Activated CD4-positive, alpha-beta T cell treated with anti-CD3 and anti-CD28 coated beads, Interleukin-2, amount 50 U/mL, for 24 hours (primary cell): ENCODE data around the gene B3GALNT2.
"Not testable (repeated sequence)": the region's sequence is repeated elsewhere in the genome, so short reads cannot be mapped to it uniquely, and the experiment has no call there.

ENCODE experiments used
- DNase-seq, 2 donors: peaks; one replicate each; pipeline ENCODE4 v3.0.0-alpha.2; 2020; ENCODE audit warnings: low read depth in 1 of 2, low spot score in 1 of 2

The B3GALNT2 gene

GRCh38 chr1:235504122-235504493 lies at the start of gene B3GALNT2:
B3GALNT2 (minus strand) TSS chr1:235504452; CDS start chr1:235504252, 200 bp downstream.
- no peak for DNase-seq

DNA sequence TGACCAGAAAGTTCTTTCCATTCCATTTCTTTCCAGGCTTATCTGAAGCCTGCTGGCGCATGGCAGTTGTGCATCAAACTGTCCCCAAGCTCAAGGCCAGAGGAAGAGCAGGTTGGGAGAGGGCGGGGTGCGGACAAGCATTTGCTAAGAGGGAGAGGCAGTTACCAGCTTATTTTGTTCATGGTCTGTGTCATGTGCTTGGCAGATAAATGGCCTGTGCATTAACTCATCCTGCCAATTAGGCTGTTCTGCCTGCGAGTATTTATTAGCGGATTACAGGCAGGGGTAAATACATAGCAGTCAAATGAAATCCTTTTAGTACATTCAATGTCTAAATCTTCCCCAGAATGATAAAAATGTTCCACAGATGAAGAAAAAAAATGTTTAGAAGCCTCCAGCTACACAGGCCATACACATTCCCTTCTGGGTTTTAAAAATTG lies 48.9 kb upstream of the B3GALNT2 start:
- DNase-seq = no peak

- no peak for DNase-seq
Observed at GRCh38 chr1:235552146-235552716, 48.0 kb upstream of the B3GALNT2 start.

GRCh38 chr1:235549351-235550139 lies 45.3 kb upstream of the B3GALNT2 start:
- DNase-seq = no peak

DNA sequence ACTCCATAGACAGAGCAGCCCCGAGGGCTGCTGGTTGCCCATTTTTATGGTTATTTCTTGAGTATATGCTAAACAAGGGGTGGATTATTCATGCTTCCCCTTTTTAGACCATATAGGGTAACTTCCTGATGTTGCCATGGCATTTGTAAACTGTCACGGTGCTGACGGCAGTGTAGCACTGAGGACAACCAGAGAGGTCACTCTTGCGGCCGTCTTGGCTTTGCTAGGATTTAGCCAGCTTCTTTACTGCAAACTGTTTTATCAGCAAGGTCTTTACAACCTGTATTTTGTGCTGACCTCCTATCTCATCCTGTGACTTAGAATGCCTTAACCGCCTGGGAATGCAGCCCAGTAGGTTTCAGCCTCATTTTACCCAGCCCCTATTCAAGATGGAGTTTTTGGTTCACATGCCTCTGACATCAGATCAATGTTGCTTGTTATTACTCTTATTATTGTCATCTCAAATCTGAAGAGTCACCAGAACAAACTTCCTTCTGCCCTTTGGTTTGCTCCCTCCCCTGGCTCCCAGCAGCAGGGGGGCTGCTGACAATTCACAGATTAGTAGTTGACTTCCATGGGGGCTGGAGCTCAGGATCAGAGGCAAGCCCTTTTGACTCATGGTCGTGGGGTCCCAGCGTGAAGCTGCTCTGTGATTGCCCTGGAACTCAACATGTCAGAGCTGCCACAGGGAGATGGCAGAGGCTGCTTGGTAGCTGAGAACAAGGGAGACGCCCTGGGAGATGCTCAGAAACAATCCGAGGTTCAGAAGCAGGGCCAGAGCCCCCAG lies 42.3 kb upstream of the B3GALNT2 start:
- DNase-seq = not testable (repeated sequence)

DNA sequence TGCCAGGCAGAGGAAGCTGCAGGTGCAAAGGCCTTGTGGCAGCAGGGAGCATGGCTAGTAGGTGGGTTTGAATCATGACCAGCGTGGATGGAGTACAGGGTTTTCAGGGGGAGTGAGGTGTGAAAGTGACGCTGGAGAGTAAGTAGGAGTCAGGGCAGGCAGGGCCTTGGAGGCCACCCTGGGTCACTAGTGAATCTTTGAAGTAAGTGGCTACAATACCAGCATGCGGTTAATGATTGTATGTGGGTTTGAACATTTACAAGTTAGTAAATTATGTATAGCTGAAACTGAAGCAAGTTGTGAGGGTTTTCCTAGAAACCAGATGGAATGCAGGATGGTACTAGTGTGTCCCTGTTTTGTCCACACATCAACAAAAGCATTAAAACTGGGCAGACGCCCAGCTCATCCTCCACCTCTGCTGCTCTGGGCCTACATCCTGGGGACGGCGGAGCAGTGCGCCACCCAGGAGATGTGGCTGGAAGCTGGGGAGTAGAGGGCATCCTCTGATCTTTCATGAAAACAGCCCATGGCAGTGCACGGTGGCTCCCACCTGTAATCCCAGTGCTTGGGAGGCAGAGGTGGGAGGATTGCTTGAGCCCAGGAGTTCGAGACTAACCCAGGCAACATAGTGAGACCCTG lies 41.2 kb upstream of the B3GALNT2 start:
- DNase-seq = no peak

GRCh38 chr1:235542845-235543244 lies 38.6 kb upstream of the B3GALNT2 start:
- DNase-seq = not testable (repeated sequence)

DNA sequence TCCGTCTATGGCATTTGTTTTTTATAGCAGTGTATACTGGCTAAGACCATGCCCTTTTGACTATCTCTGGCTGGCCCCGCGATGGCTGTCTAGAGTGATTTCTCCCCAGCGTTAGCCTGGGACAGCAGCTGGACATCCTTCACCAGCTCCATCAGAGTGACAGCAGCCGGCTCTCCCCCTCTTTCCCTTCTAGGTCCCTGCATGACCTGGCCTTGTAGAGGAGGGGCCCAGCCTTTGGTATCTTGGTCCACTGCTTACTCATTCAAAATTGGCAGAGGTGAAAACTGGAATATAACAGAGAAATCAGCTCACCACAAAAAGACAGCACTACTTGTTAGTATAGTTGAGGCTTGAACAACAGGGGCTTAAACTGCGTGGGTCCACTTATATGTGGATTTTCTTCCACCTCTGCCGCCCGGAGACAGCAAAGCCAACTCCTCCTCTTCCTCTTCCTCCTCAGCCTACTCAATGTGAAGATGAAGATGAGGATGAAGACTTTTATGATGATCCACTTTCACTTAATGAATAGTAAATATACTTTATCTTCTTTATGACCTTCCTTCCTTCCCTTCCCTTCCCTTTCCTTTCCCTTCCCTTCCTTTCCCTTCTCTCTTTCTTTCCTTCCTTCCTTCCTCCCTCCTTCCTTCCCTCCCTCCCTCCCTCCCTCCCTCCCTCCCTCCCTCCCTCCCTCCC lies 29.4 kb upstream of the B3GALNT2 start:
- DNase-seq = no peak

DNA sequence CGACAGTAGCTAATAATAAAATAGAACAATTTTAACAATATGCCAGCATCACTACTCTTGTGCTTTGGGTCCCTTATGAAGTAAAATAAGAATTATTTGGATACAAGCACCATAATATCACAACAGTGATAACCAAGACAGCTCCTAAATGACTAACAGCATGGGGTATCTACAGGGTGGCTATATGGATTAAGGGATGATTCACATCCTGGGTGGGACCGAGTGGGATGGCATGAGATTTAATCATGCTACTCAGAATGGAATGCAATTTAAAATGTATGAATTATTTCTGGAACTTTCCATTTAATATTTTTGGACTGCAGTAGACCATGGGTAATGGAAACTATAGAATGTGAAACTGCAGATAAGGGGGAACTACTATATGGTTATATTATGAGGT lies 28.1 kb upstream of the B3GALNT2 start:
- no peak for DNase-seq

DNA sequence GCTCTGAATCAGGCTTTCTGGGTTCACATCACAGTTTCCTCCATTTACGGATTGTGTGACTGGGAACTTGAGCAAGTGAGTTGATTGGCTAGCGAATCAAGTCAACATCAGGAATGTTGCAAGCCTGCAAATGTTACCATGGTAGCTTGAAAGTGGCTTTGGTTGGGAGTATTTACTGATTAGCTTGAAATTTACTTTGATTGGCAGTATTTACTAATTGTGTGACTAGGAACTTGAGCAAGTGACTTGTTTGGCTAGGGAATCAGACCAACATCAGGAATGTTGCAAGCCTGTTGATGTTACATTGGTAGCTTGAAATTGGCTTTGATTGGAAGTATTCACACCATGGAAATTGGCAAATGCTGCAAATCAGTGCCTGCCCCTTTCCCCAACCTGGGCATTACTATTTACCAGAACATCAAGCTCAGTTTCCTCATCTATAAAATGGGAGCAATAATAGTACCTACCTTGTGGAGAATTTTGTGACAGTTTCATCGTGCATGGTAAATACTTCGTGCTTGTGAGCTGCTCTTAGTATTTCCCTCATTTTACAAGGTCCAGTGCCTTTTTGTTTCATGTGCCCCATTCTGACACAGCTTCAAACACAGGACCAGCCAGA lies 23.1 kb upstream of the B3GALNT2 start:
- DNase-seq = no peak

- DNase-seq = no peak
Observed at GRCh38 chr1:235525314-235525713, 21.1 kb upstream of the B3GALNT2 start.

DNA sequence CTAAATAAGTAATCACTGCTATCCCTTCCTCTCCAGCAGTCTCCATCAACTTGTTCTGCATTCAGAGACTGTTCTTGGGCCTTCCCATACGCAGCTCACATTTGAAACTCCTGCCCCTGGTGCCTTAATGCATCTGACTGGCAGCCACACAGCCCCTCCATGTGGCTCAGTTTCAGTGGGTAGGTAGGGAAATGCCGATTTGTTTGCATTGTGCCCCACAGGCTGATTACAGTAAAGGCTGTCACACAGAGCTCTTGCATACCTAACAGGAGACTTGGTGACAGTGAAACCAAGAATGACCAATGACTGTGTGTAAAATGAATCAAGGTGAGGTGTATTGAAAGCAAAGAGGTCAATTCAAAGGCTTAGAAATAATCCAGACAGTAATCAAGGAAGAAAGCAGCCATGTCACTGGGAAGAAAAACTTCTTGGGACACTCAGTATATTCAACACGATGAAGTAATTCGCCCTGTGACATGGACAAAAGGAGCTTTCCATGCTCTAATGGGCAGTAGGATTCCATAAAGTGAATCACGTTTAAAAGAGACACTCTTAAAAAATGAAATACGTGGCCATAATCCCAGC lies 12.7 kb upstream of the B3GALNT2 start:
- no peak for DNase-seq

- DNase-seq = no peak
Observed at GRCh38 chr1:235515844-235516512, 11.7 kb upstream of the B3GALNT2 start.

DNA sequence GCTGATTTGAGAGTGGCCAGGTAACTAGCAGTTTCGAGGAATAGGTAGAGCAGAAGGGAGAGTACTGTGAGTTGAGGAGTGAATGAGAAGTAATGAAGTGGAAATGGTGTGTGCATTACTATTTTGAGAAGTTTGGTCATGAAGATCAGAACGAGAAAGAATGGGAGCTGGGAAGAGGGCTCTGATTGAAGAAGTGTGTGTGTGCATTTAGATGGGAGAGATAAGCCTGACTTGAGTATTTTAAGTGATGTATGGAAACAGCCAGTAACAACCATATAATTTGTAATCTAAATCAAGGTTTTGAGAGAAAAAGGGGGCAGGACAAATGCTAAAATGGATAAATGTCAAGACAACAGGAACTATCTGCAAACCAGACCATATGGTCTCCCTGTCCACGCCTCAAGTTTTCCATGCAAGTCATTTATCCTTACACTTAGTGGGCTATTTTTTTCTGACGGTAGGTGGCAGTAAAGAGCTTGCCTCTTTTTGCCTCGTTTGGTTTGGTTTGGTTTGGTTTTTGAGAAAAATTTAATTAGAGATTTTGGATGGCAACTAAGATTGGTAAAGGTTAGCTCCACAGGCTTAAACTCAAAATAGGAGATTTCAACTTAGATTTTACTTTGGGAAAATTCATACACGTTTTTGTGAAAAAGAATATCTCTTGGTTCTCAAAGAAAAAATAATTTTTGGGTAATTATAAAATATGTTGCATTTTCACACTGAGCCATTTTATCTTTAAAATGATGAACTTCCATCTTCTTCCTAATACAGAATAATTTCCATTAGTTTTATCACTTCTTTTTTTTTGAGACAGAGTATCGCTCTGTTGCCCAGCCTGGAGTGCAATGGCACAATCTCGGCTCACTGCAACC lies 9.5 kb upstream of the B3GALNT2 start:
- DNase-seq = peak in 1 of 2 donors; percentile 46

- no peak for DNase-seq
Observed at GRCh38 chr1:235511470-235512240, 7.4 kb upstream of the B3GALNT2 start.

- no peak for DNase-seq
Observed at GRCh38 chr1:235510823-235511222, 6.6 kb upstream of the B3GALNT2 start.

- no peak for DNase-seq
Observed at GRCh38 chr1:235507623-235508022, 3.4 kb upstream of the B3GALNT2 start.
